Naive thymus-derived CD4-positive, alpha-beta T cell (primary cell): ENCODE results near the gene KDM4B. TPM values are rescaled to one million over a fixed set of nuclear protein-coding genes. Genes with fewer than 3 reads are reported as not detected.

ENCODE experiments used
- ATAC-seq: fragments of 150-1000 bp; cut with Tn5 transposase; 2 replicates; pipeline ENCODE4 v1.10.0; 2021; ENCODE audit warnings: mild to moderate bottlenecking, moderate library complexity
- CTCF ChIA-PET: fragments of 350-600 bp; sonication (Branson Sonifier 250); formaldehyde crosslinking; loops from one replicate; lab custom pipeline; 2021; ENCODE audit warnings: antibody characterized with exemption; lab: Charles Lee
- POLR2A ChIA-PET: fragments of 350-600 bp; sonication (Branson Sonifier 250); formaldehyde crosslinking; loops from one replicate; lab custom pipeline; 2021; ENCODE audit warnings: antibody characterized with exemption, inconsistent platforms; lab: Charles Lee
- DNase-seq, 9 donors: peaks; one replicate each; pipeline versions ENCODE4 v3.0.0 to v3.0.0-alpha.2; 2020 to 2022; ENCODE audit warnings: mixed read lengths in 1 of 9
- H3K27ac ChIP-seq: one replicate; pipeline ENCODE4 v1.7.0; 2013; ENCODE audit warnings: mild to moderate bottlenecking, low read depth, low read length, moderate library complexity
- H3K27me3 ChIP-seq, 2 donors: one replicate each; pipeline ENCODE4 v1.7.0; 2013; ENCODE audit warnings: low read length in 2 of 2, mild to moderate bottlenecking in 2 of 2, moderate library complexity in 2 of 2; ENCODE audit not compliant: control insufficient read depth in 2 of 2, insufficient read depth in 2 of 2
- H3K36me3 ChIP-seq, 3 experiments: 1 replicate in 2 of 3; 2 replicates in 1 of 3; pipeline ENCODE4 v1.7.0; 2013; ENCODE audit warnings: low read length in 3 of 3, mild to moderate bottlenecking in 3 of 3, moderate library complexity in 1 of 3; ENCODE audit not compliant: insufficient read depth in 3 of 3, control insufficient read depth in 2 of 3
- H3K4me1 ChIP-seq, 2 donors: one replicate each; pipeline ENCODE4 v1.7.0; 2013; ENCODE audit warnings: low read length in 2 of 2, mild to moderate bottlenecking in 2 of 2, moderate library complexity in 1 of 2; ENCODE audit not compliant: control insufficient read depth in 2 of 2, insufficient read depth in 2 of 2
- H3K4me3 ChIP-seq: 2 replicates; pipeline ENCODE4 v1.7.0; 2013; ENCODE audit warnings: mild to moderate bottlenecking, low read length
- H3K9me3 ChIP-seq, 3 experiments: 1 replicate in 2 of 3; 2 replicates in 1 of 3; pipeline ENCODE4 v1.7.0; 2013; ENCODE audit warnings: low read length in 3 of 3; ENCODE audit not compliant: control insufficient read depth in 2 of 3
- H3K27ac Mint-ChIP-seq, 9 donors: one replicate each; pipeline ENCODE4 v1.8.0; 2020 to 2022; ENCODE audit warnings: mixed read lengths in 9 of 9, mild to moderate bottlenecking in 8 of 9, moderate library complexity in 5 of 9, inconsistent platforms in 2 of 9
- H3K27me3 Mint-ChIP-seq, 5 donors: one replicate each; pipeline ENCODE4 v1.8.0; 2021 to 2022; ENCODE audit warnings: mixed read lengths in 5 of 5, mild to moderate bottlenecking in 1 of 5
- H3K36me3 Mint-ChIP-seq, 5 donors: one replicate each; pipeline ENCODE4 v1.8.0; 2020 to 2022; ENCODE audit warnings: mixed read lengths in 5 of 5, mild to moderate bottlenecking in 3 of 5, inconsistent platforms in 1 of 5
- H3K4me1 Mint-ChIP-seq, 7 donors: one replicate each; pipeline ENCODE4 v1.8.0; 2020 to 2022; ENCODE audit warnings: mixed read lengths in 7 of 7, mild to moderate bottlenecking in 3 of 7, inconsistent platforms in 1 of 7
- H3K4me3 Mint-ChIP-seq, 10 donors: one replicate each; pipeline ENCODE4 v1.8.0; 2020 to 2022; ENCODE audit warnings: mild to moderate bottlenecking in 10 of 10, mixed read lengths in 10 of 10, moderate library complexity in 6 of 10, inconsistent platforms in 2 of 10
- H3K9me3 Mint-ChIP-seq, 11 donors: one replicate each; pipeline ENCODE4 v1.8.0; 2020 to 2022; ENCODE audit warnings: mixed read lengths in 11 of 11, mild to moderate bottlenecking in 4 of 11, inconsistent platforms in 1 of 11, moderate library complexity in 1 of 11
- intact Hi-C, 2 donors: fragments of 100-400 bp; cut with micrococcal nuclease; formaldehyde crosslinking; loops; one replicate each; pipeline ENCODE4 v1.15.1; 2023
- polyA plus RNA-seq, 2 donors: library from polyadenylated mRNA; unstranded; fragments of 300-500 nt; fragmentation: Illumina TruSeq; gene quantifications; one replicate each; pipeline ENCODE4 v1.2.3, GENCODE V29; 2021
- total RNA-seq, 6 experiments: library from RNA in 5 of 6; stranded (reverse) in 5 of 6; gene quantifications; 1 replicate in 5 of 6; 2 replicates in 1 of 6; pipeline ENCODE4 v1.2.3 and lab custom pipeline; 2021 to 2026

The KDM4B gene
- total and polyA plus RNA-seq, 7 experiments from 2014 or later = 8.1 to 78.0 (median 46.7) TPM

GRCh38 chr19:5078666-5079065 is 109.8 kb downstream of the KDM4B start:
- H3K27me3 ChIP-seq = no peaks in the 10 kb centered on the region
- Mint-ChIP-seq H3K4me3 (no peak overlapping the region), H3K4me1 (peaks cover 0 to 13% (median 3%) of the 10 kb centered on the region in 7 donors), H3K27ac (no peak overlapping the region), H3K9me3 (no peaks in the 10 kb centered on the region), H3K27me3 (no peaks in the 10 kb centered on the region), H3K36me3 (peaks cover 0 to 36% (median 12%) of the 10 kb centered on the region in 5 donors)
- DNase-seq (no peak), ATAC-seq (no peak)
- peaks cover 0 to 72% (median 0%) of the 10 kb centered on the region in 3 experiments for H3K36me3 ChIP-seq
- intact Hi-C loops = no loop called here
- H3K4me3 ChIP-seq = no peak overlapping the region
- no peaks in the 10 kb centered on the region for H3K9me3 ChIP-seq
- H3K4me1 ChIP-seq = peaks cover 0 to 4% of the 10 kb centered on the region in 2 donors
- ChIA-PET POLR2A (interaction anchor here (0.8 kb wide), 1 partner anchor 33 kb away, joined by 3 read pairs; no protein-coding TSS in a partner anchor), CTCF (no interaction called here)
- no peak overlapping the region for H3K27ac ChIP-seq

- no peak for DNase-seq
- Histone ChIP-seq H3K27me3 (no peaks in the 10 kb centered on the region), H3K4me1 (peaks cover 0 to 4% of the 10 kb centered on the region in 2 donors), H3K9me3 (no peaks in the 10 kb centered on the region), H3K27ac (no peak overlapping the region), H3K36me3 (peaks cover 0 to 73% (median 0%) of the 10 kb centered on the region in 3 experiments), H3K4me3 (no peak overlapping the region)
- CTCF ChIA-PET = no interaction called here
- Mint-ChIP-seq H3K9me3 (no peaks in the 10 kb centered on the region), H3K27ac (peak overlapping the region in 2 of 9 donors; percentile 12), H3K4me3 (no peak overlapping the region), H3K36me3 (peaks cover 0 to 36% (median 12%) of the 10 kb centered on the region in 5 donors), H3K4me1 (peaks cover 0 to 8% (median 0%) of the 10 kb centered on the region in 7 donors), H3K27me3 (no peaks in the 10 kb centered on the region)
- ATAC-seq = no peak
- POLR2A ChIA-PET = interaction anchor here (0.8 kb wide), 1 partner anchor 32 kb away, joined by 3 read pairs; no protein-coding TSS in a partner anchor
- intact Hi-C loops = no loop called here
Measured at GRCh38 chr19:5079071-5079774, 110.3 kb downstream of the KDM4B start.

- no peak overlapping the region for H3K27ac ChIP-seq
- peaks cover 0 to 1% of the 10 kb centered on the region in 2 donors for H3K4me1 ChIP-seq
- CTCF ChIA-PET = no interaction called here
- Mint-ChIP-seq H3K27me3 (no peaks in the 10 kb centered on the region), H3K4me1 (peaks cover 0 to 4% (median 0%) of the 10 kb centered on the region in 7 donors), H3K9me3 (no peaks in the 10 kb centered on the region), H3K27ac (peak overlapping the region in 1 of 9 donors; percentile 5), H3K4me3 (no peak overlapping the region), H3K36me3 (peaks cover 0 to 39% (median 12%) of the 10 kb centered on the region in 5 donors)
- H3K36me3 ChIP-seq = peaks cover 0 to 77% (median 0%) of the 10 kb centered on the region in 3 experiments
- DNase-seq (no peak), ATAC-seq (no peak)
- no peak overlapping the region for H3K4me3 ChIP-seq
- intact Hi-C loops = no loop called here
- H3K9me3 ChIP-seq = no peaks in the 10 kb centered on the region
- POLR2A ChIA-PET = no interaction called here
- H3K27me3 ChIP-seq = no peaks in the 10 kb centered on the region
Measured at GRCh38 chr19:5080030-5080654, 111.2 kb downstream of the KDM4B start.

GRCh38 chr19:5080809-5081208 is 111.9 kb downstream of the KDM4B start:
- peaks cover 0 to 83% (median 0%) of the 10 kb centered on the region in 3 experiments for H3K36me3 ChIP-seq
- no peaks in the 10 kb centered on the region for H3K4me1 ChIP-seq
- intact Hi-C loops = no loop called here
- ChIA-PET CTCF (no interaction called here), POLR2A (no interaction called here)
- DNase-seq = no peak
- no peaks in the 10 kb centered on the region for H3K9me3 Mint-ChIP-seq
- no peaks in the 10 kb centered on the region for H3K9me3 ChIP-seq
- H3K36me3 Mint-ChIP-seq = peaks cover 0 to 41% (median 15%) of the 10 kb centered on the region in 5 donors
- H3K27me3 ChIP-seq = no peaks in the 10 kb centered on the region
- peaks cover 0 to 4% (median 0%) of the 10 kb centered on the region in 7 donors for H3K4me1 Mint-ChIP-seq
- H3K27ac Mint-ChIP-seq = peak overlapping the region in 1 of 9 donors; percentile 46
- H3K4me3 ChIP-seq = no peak overlapping the region
- no peak overlapping the region for H3K4me3 Mint-ChIP-seq
- ATAC-seq = no peak
- H3K27me3 Mint-ChIP-seq = no peaks in the 10 kb centered on the region
- no peak overlapping the region for H3K27ac ChIP-seq

- no peak overlapping the region for H3K4me3 Mint-ChIP-seq
- intact Hi-C loops = no loop called here
- H3K4me1 Mint-ChIP-seq = peaks cover 0 to 3% (median 0%) of the 10 kb centered on the region in 7 donors
- Histone ChIP-seq H3K4me3 (no peak overlapping the region), H3K4me1 (no peaks in the 10 kb centered on the region), H3K36me3 (peaks cover 0 to 89% (median 0%) of the 10 kb centered on the region in 3 experiments), H3K27me3 (no peaks in the 10 kb centered on the region), H3K9me3 (no peaks in the 10 kb centered on the region), H3K27ac (no peak overlapping the region)
- H3K9me3 Mint-ChIP-seq = no peaks in the 10 kb centered on the region
- H3K27me3 Mint-ChIP-seq = no peaks in the 10 kb centered on the region
- ATAC-seq (no peak), DNase-seq (no peak)
- ChIA-PET POLR2A (no interaction called here), CTCF (no interaction called here)
- H3K36me3 Mint-ChIP-seq = peaks cover 0 to 41% (median 15%) of the 10 kb centered on the region in 5 donors
- no peak overlapping the region for H3K27ac Mint-ChIP-seq
Measured at GRCh38 chr19:5081443-5082161, 112.7 kb downstream of the KDM4B start.

- H3K4me3 ChIP-seq = no peak overlapping the region
- Mint-ChIP-seq H3K4me1 (no peaks in the 10 kb centered on the region), H3K4me3 (no peak overlapping the region), H3K27ac (peak overlapping the region in 1 of 9 donors; percentile 41), H3K36me3 (peaks cover 0 to 34% (median 13%) of the 10 kb centered on the region in 5 donors), H3K27me3 (no peaks in the 10 kb centered on the region), H3K9me3 (no peaks in the 10 kb centered on the region)
- DNase-seq = no peak
- intact Hi-C loops = no loop called here
- H3K4me1 ChIP-seq = no peaks in the 10 kb centered on the region
- ChIA-PET CTCF (no interaction called here), POLR2A (no interaction called here)
- no peak for ATAC-seq
- no peaks in the 10 kb centered on the region for H3K9me3 ChIP-seq
- no peak overlapping the region for H3K27ac ChIP-seq
- no peaks in the 10 kb centered on the region for H3K27me3 ChIP-seq
- peaks cover 0 to 88% (median 3%) of the 10 kb centered on the region in 3 experiments for H3K36me3 ChIP-seq
Measured at GRCh38 chr19:5083547-5083965, 114.6 kb downstream of the KDM4B start.
